Natural killer cell treated with Interleukin-12 subunit alpha and Interleukin-12 subunit beta and Interleukin-15 and Interleukin-18, amount 100 ng/mL, for 72 hours (primary cell): ENCODE measurements around the gene TEAD2. TPM values are rescaled to one million over a fixed set of nuclear protein-coding genes. Genes with fewer than 3 reads are reported as not detected.
"Not testable (repeated sequence)": the region's sequence is repeated elsewhere in the genome, so short reads cannot be mapped to it uniquely, and the experiment has no call there.

Source experiments
- ATAC-seq, 2 donors: fragments of 150-1000 bp; cut with Tn5 transposase in 1 of 2; sonication (Bioruptor Pico), chemical (Tn5 transposase) in 1 of 2; 2 replicates each; pipeline ENCODE4 v1.10.0; 2021
- DNase-seq: peaks from one replicate; pipeline ENCODE4 v3.0.0; 2022; ENCODE audit warnings: low spot score
- H3K27ac Mint-ChIP-seq, 2 donors: 1 replicate in 1 of 2; 2 replicates in 1 of 2; pipeline ENCODE4 v1.8.0; 2022; ENCODE audit warnings: mixed read lengths in 2 of 2, mild to moderate bottlenecking in 1 of 2, moderate library complexity in 1 of 2
- H3K27me3 Mint-ChIP-seq, 2 donors: 1 replicate in 1 of 2; 2 replicates in 1 of 2; pipeline ENCODE4 v1.8.0; 2022; ENCODE audit warnings: mixed read lengths in 2 of 2
- H3K36me3 Mint-ChIP-seq: one replicate; pipeline ENCODE4 v1.8.0; 2022; ENCODE audit warnings: mixed read lengths
- H3K4me1 Mint-ChIP-seq, 2 donors: 1 replicate in 1 of 2; 2 replicates in 1 of 2; pipeline ENCODE4 v1.8.0; 2022; ENCODE audit warnings: low read depth in 2 of 2, mixed read lengths in 2 of 2, mild to moderate bottlenecking in 1 of 2
- H3K4me3 Mint-ChIP-seq: one replicate; pipeline ENCODE4 v1.8.0; 2022; ENCODE audit warnings: mixed read lengths
- H3K9me3 Mint-ChIP-seq: 2 replicates; pipeline ENCODE4 v1.8.0; 2022; ENCODE audit warnings: mixed read lengths
- total RNA-seq, 2 donors: library from RNA; stranded (reverse); gene quantifications; one replicate each; pipeline ENCODE4 v1.2.3, GENCODE V29; 2022

TEAD2 gene
- total RNA-seq, 2 donors from 2014 or later: not detected

DNA sequence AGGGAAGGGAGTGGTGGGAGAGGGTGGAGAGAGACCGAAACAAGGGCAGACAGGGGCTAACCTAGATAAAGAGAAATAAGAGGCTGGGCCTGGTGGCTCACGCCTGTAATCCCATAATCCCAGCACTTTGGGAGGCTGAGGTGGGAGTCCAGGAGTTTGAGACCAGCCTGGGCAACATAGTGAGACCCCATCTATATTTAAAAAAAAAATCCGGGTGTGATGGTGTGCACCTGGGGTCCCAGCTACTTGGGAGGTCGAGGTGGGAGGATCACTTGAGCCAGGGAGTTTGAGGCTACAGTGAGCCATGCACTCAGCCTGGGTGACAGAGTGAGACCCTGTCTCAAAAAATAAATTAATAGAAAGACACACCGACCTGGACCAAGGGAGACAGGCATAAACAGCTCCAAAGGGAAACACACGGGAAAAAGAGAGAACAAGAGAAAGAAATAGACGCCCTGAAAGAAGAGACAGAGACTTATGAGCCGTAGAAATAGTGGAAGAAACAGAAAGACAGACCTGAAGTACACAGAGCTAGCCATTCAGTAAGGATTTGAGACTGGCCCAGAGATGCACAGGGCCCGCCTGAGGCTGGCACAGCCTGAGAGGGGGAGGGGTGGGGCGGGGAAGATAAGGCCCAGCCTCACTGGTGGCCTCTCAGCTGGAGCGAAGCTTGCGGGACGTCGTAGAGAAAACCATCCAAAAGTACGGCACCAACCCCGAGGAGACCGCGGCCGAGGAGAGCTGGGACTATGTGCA lies 24.8 kb downstream of the TEAD2 start:
- Mint-ChIP-seq H3K27ac (peak overlapping the region; percentile 100), H3K36me3 (peaks cover 14% of the 10 kb centered on the region), H3K4me3 (peak overlapping the region; percentile 18), H3K9me3 (no peaks in the 10 kb centered on the region), H3K4me1 (peaks cover 64 to 65% of the 10 kb centered on the region in 2 donors), H3K27me3 (no peaks in the 10 kb centered on the region)
- ATAC-seq (no peak), DNase-seq (no peak)

DNA sequence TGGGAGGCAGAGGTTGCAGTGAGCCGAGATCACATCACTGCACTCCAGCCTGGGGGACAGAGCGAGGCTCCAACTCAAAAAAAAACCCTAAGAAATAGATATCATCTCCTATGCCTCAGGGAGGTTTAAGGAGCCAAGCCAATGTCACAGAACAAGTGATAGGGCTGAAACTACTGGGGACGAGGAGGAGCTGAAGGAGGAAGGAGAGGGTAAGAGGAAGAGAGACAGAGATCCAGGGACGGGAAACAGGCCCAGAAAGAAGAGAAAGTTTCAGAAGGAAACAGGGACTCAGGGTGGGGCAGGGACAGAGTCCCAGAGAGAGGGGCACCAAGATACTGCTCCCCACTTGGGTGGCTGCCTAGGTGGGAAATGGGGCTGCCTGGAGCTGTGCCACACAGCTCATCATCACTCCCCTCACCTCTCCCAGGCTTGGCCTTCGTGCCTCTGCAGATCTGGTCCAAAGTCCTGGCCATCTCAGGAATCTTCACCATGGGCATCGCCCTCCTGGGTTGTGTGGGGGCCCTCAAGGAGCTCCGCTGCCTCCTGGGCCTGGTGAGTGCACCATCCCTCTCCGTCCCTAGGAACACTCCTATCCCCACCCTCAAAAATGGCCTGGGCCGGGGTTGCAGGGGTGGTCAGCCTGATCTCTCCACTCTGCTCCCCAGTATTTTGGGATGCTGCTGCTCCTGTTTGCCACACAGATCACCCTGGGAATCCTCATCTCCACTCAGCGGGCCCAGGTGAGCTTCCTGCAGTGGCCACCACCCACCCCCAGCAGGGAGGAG lies 25.5 kb downstream of the TEAD2 start:
- Mint-ChIP-seq H3K36me3 (peaks cover 14% of the 10 kb centered on the region), H3K27me3 (no peaks in the 10 kb centered on the region), H3K4me1 (peaks cover 65 to 68% of the 10 kb centered on the region in 2 donors), H3K9me3 (no peaks in the 10 kb centered on the region), H3K4me3 (peak overlapping the region; percentile 100), H3K27ac (peak overlapping the region; percentile 100)
- DNase-seq (no peak), ATAC-seq (no peak)

DNA sequence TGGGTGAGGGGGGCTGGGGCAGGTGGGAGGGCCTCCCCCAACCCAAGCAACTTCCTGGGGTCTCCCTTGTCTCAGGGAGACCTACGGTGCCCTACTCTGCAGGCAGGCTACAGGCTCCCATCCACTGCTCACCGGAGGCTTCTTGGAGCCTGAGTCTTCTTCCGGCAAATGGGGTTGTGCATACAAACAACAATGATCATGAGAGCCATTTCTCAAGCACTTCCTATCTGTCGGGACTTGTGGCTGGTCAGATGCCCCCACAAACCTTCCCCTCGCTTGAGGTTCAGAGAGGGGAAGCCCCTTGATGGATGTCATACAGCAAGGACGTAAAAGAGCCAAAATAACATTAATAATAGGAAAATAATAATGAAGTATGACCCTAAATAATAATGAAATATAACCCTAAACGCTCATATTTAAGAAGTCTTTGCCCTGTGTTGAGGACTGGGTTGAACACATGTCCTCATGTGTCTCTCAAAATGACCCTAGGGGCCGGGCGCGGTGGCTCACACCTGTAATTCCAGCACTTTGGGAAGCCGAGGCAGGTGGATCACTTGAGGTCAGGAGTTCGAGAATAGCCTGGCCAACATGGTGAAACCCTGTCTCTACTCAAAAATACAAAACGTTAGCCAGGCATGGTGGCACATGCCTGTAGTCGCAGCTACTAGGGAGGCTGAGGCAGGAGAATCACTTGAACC lies 26.3 kb downstream of the TEAD2 start:
- peaks cover 65 to 71% of the 10 kb centered on the region in 2 donors for H3K4me1 Mint-ChIP-seq
- H3K27ac Mint-ChIP-seq: peak overlapping the region; percentile 100
- H3K27me3 Mint-ChIP-seq: no peaks in the 10 kb centered on the region
- ATAC-seq: peak; percentile 77 to 78
- no peaks in the 10 kb centered on the region for H3K9me3 Mint-ChIP-seq
- H3K36me3 Mint-ChIP-seq: peaks cover 14% of the 10 kb centered on the region
- H3K4me3 Mint-ChIP-seq: peak overlapping the region; percentile 100
- peak; percentile 65 for DNase-seq

DNA sequence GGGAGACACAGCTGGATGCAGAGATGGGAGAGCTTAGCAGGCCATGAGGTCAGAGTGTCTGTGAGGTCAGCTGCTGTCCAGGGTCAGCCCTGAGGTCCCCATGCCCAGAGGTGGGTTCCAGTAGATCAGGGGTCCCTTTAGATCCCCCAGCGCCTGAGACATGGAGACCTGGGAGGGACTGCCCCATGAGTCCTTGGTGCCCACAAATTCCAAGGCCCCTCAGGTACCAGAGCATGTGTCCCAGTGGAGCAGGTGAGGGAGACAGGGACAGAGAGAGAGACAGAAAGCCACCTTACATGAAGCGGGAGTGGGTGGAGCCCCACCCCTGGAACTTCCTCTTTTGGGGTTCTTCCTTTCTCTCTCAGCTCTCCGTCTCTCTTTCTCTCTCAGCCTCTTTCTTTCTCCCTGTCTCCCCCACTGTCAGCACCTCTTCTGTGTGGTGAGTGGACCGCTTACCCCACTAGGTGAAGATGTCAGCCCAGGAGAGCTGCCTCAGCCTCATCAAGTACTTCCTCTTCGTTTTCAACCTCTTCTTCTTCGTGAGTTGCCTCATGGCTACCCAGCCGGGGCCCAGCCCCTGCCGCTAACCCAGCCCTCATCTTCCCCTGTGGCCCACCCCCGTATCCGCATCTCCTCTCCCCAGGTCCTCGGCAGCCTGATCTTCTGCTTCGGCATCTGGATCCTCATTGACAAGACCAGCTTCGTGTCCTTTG lies 27.0 kb downstream of the TEAD2 start, which contains the start of gene CD37:
Gene CD37 (plus strand): TSS at position 336 of the 713 bp plus-strand sequence. CDS start 135 bp downstream, at position 471.
- H3K4me3 Mint-ChIP-seq: peak within 1 kb of the TSS; percentile 100
- peak; percentile 65 for DNase-seq
- no peaks in the 10 kb centered on the region for H3K27me3 Mint-ChIP-seq
- H3K27ac Mint-ChIP-seq: peak within 1 kb of the TSS; percentile 100
- H3K4me1 Mint-ChIP-seq: peaks cover 62 to 66% of the 10 kb centered on the region in 2 donors
- H3K9me3 Mint-ChIP-seq: no peaks in the 10 kb centered on the region
- H3K36me3 Mint-ChIP-seq: peaks cover 15% of the 10 kb centered on the region
- peak; percentile 69 to 77 for ATAC-seq

DNA sequence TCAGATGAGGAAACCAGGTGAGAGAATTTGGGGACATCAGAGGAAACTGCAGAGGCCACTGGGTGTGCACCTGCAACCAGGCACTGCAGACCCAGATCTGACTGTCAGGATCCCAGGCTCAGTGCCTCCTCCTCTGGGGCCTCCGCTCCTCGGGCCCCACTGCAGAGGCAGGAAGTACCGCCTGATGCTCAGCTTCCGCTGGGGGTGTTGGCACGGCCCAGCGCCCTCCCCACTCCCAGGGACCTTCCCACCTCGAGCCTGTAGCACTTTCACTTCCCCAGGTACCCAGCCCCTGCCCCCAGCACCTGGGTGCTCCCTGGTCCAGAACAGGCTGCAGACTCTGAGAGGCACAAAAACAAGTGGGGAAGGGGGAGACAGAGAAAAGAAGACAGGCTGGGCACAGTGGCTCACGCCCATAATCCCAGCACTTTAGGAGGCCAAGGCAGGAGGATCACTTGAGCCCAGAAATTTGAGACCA lies 28.4 kb downstream of the TEAD2 start:
- ATAC-seq (peak; percentile 74 to 78), DNase-seq (peak; percentile 82)
- Mint-ChIP-seq H3K27me3 (no peaks in the 10 kb centered on the region), H3K36me3 (peaks cover 14% of the 10 kb centered on the region), H3K4me3 (peak overlapping the region; percentile 100), H3K9me3 (no peaks in the 10 kb centered on the region), H3K27ac (peak overlapping the region; percentile 100), H3K4me1 (peaks cover 63 to 64% of the 10 kb centered on the region in 2 donors)

DNA sequence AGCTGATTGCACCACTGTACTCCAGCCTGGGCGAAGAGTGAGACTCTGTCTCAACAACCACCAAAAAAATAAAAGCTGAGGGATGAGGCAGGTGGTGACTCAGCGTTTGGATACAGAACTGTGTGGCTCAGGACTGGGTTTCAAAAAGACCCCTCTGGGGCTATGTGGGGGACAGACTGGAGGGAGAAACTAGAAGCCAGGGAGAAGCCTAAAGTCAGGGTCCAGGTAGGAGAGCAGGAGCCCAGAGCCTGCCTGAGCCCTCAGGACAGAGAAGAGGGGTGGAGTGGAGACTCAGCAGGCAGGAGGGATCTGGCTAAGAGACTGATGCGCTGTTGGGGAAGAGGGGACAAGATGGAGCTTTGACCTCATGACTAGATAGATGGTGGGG lies 28.8 kb downstream of the TEAD2 start:
- H3K36me3 Mint-ChIP-seq: peaks cover 14% of the 10 kb centered on the region
- ATAC-seq (no peak), DNase-seq (no peak)
- H3K27me3 Mint-ChIP-seq: no peaks in the 10 kb centered on the region
- no peaks in the 10 kb centered on the region for H3K9me3 Mint-ChIP-seq
- peaks cover 62 to 64% of the 10 kb centered on the region in 2 donors for H3K4me1 Mint-ChIP-seq
- peak overlapping the region; percentile 100 for H3K27ac Mint-ChIP-seq
- H3K4me3 Mint-ChIP-seq: peak overlapping the region; percentile 100

DNA sequence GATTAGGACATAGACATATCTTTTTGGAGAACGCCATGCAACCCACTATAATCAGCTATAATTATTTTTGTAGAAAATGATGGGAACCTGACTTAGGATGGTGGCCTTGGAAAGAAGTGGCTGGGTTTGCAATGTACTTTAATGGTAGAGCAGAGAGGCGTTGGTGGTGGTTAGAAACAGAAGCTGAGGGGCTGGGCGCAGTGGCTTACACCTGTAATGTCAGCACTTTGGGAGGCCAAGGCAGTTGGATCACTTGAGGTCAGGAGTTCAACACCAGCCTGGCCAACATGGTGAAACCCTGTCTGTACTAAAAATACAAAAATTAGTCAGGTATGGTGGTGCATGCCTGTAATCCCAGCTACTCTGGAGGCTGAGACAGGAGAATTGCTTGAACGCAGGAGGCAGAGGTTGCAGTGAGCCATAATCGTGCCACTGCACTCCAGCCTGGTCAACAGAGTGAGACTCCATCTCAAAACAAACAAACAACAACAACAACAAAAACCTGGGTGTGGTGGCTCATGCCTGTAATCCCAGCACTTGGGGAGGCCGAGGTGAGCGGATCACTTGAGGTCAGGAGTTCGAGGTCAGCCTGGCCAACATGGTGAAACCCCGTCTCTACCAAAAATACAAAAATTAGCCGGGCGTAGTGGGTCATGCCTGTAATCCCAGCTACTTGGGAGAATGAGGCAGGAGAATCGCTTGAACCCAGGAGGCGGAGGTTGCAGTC lies 29.4 kb downstream of the TEAD2 start:
- not testable (repeated sequence) for DNase-seq, ATAC-seq, H3K9me3 Mint-ChIP-seq, H3K27me3 Mint-ChIP-seq
- peaks cover 63 to 64% of the 10 kb centered on the region in 2 donors for H3K4me1 Mint-ChIP-seq
- H3K27ac Mint-ChIP-seq: peak overlapping the region; percentile 100
- H3K4me3 Mint-ChIP-seq: peak overlapping the region; percentile 100
- H3K36me3 Mint-ChIP-seq: peaks cover 14% of the 10 kb centered on the region

DNA sequence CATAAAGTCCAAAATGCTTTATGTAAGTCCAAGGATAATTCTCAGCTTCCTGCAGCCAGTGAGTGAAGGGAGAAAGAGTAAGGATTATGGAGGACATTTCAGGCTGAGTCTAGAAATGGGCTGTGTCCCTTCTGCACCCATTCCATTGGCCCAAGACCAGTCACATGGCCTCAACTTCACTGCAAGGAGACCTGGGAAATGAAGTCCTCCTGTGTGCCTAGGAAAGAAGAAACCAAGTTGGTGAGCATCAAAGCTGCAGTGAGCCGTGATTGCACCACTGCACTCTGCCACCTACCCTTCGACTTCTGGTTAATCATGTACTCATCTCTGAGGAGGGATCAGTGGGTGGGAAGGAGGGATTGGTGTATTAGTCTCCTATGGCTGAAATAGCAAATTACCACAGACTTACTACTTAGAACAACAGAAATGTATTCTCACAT lies 30.6 kb downstream of the TEAD2 start:
- Mint-ChIP-seq H3K27me3 (no peaks in the 10 kb centered on the region), H3K9me3 (no peaks in the 10 kb centered on the region), H3K4me1 (peaks cover 61 to 64% of the 10 kb centered on the region in 2 donors), H3K4me3 (no peak overlapping the region), H3K27ac (peak overlapping the region in 1 of 2 donors; percentile 100), H3K36me3 (peaks cover 7% of the 10 kb centered on the region)
- ATAC-seq: peak; percentile 70 to 78
- DNase-seq: peak; percentile 68

DNA sequence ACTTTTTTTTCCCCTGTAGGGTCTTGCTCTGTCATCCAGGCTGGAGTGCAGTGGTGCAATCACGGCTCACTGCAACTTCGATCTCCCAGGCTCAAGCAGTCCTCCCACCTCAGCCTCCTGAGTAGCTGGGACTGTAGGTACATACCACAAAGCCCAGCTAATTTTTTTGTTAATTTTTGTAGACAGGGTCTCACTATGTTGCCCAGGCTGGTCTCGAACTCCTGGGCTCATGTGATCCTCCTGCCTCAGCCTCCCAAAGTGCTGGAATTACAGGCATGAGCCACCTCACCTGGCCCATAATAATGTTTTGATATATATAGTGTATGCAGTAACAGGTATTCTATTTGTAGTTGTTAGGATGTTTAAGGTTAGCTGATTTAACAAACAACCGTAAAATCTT lies 31.0 kb downstream of the TEAD2 start:
- H3K36me3 Mint-ChIP-seq, H3K9me3 Mint-ChIP-seq, H3K4me3 Mint-ChIP-seq, H3K27me3 Mint-ChIP-seq, ATAC-seq, DNase-seq, H3K27ac Mint-ChIP-seq: not testable (repeated sequence)
- peaks cover 59% of the 10 kb centered on the region in 2 donors for H3K4me1 Mint-ChIP-seq

DNA sequence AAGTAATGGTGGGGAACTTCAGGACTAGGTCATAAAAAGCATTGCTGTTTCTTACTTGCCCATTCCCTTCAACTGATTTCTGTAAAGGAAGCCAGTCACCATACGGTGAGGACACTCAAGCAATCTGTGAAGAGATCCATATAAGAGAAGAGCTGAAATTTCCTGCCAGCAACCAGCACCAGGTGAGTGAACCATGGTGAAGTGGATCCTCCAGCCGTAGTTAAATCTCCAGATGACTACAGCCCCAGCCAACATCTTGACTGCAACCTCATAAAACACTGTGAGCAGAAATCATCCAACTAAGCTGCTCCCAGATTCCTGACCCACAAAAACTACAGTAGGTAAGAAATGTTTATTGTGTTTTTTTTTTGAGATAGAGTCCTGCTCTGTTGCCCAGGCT lies 33.5 kb downstream of the TEAD2 start:
- H3K36me3 Mint-ChIP-seq: peaks cover 7% of the 10 kb centered on the region
- H3K4me1 Mint-ChIP-seq: peaks cover 35 to 43% of the 10 kb centered on the region in 2 donors
- H3K9me3 Mint-ChIP-seq: no peaks in the 10 kb centered on the region
- no peak overlapping the region for H3K27ac Mint-ChIP-seq
- no peak overlapping the region for H3K4me3 Mint-ChIP-seq
- DNase-seq (no peak), ATAC-seq (no peak)
- H3K27me3 Mint-ChIP-seq: no peaks in the 10 kb centered on the region

DNA sequence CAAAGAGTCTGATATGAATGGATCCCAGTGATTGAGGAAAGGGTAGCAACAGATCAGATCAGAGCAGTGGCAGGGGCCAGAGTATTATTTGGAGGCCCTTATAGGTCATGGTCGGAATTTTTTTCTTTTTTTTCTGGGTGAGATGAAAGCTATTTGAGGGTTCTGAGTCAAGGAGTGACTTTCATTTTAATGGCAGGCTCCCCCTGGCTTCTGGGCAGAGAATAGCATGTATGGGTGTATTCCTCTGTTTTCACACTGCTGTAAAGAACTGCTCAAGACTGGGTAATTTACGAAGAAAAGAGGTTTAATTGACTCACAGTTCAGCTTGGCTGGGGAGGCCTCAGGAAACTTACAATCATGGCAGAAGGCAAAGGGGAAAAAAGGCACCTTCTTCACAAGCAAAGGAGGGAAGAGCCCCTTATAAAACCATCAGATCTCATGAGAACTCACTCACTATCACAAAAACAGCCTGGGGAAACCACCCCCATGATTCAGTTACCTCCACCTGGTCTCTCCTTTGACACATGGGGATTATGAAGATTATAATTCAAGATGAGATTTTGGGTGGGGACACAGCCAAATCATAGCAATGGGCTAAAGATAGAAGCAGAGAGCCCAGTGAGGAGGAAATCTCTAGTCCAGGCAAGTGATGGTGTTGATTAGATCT lies 34.2 kb downstream of the TEAD2 start:
- Mint-ChIP-seq H3K4me3 (no peak overlapping the region), H3K27me3 (no peaks in the 10 kb centered on the region), H3K9me3 (no peaks in the 10 kb centered on the region), H3K27ac (peak overlapping the region in 1 of 2 donors; percentile 15), H3K36me3 (peaks cover 13% of the 10 kb centered on the region), H3K4me1 (peaks cover 32 to 38% of the 10 kb centered on the region in 2 donors)
- ATAC-seq (peak; percentile 55 to 67), DNase-seq (peak; percentile 64)

DNA sequence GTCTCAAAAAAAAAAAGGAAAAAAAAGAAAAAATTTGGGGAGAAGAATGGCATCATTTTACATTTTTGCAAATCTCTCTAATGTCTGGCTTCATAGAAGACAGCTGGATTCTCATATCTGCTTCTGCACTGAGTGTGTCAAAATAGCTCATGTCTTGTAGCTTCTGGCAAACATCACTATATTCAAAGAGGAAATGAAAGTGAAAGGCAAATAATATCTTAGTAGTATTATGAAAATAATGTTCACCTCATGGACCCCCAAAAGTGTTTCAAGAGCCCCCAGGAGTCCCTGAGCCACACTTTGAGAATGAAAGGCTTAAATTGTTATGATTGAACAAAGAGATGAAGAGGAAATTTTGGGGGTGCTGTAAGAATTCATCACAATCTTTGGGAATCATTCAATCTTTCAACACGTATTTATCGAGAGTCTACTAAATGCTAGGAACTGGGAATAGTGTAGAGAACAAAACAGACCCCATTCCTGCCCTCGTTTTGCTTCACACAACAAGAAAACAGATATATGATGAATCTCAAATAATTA lies 36.0 kb downstream of the TEAD2 start:
- peaks cover 16% of the 10 kb centered on the region for H3K36me3 Mint-ChIP-seq
- no peaks in the 10 kb centered on the region for H3K27me3 Mint-ChIP-seq
- ATAC-seq (no peak), DNase-seq (no peak)
- peaks cover 26 to 28% of the 10 kb centered on the region in 2 donors for H3K4me1 Mint-ChIP-seq
- peak overlapping the region in 1 of 2 donors; percentile 42 for H3K27ac Mint-ChIP-seq
- H3K9me3 Mint-ChIP-seq: no peaks in the 10 kb centered on the region
- no peak overlapping the region for H3K4me3 Mint-ChIP-seq
